Choroid plexus epithelial cell (primary cell): Measurements from ENCODE around the gene PPP6R3.
"Not testable (repeated sequence)": the region's sequence is repeated elsewhere in the genome, so short reads cannot be mapped to it uniquely, and the experiment has no call there.

ENCODE experiments used
- DNase-seq: peaks from one replicate; pipeline ENCODE4 v3.0.0-alpha.2; 2010; ENCODE audit warnings: low read depth
- H3K4me3 ChIP-seq: 2 replicates; pipeline ENCODE4 v1.5.1; 2011; ENCODE audit warnings: low read depth, mild to moderate bottlenecking, control low read depth, low read length, moderate library complexity
- CTCF ChIP-seq: conservative IDR thresholded peaks from 2 replicates; pipeline ENCODE4 v1.5.1; 2011; ENCODE audit warnings: low read depth, mild to moderate bottlenecking, control low read depth, inconsistent platforms, low read length, moderate library complexity

PPP6R3 gene

DNA sequence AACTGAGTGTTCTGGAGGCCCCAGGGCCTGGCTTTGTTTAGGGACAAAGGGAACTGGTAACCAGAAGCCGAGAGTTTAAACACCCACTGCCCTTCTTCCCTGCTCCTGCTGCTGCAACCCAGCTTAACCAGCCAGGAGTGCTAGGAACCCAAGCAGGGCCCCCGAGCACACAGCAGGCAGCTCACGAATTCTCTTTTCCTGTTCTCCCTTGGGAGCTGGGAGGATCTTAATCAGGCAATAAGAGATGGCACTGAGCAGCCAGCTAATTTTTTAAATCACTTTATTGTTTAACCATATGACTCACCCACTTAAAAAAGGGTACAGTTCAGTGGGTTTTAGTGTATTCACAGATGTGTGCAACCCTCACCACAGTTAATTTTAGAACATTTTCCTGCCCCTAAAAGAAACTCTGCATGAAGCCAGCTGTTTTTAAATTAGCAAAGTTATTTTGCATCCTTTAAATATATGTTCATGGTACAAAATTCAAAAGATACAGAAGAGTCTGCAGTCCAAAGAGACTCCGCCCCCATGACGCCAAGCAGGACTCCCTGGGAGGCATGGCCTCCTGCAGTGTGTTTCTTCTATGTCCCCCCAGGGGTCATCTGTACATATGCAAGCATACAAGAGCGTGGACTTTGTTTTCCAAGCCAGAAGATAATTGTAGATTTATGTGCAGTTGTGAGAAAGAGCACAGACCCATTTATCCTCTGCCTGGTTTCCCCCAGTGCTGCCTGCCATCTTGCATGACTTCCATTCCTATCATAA, 18.9 kb upstream of the PPP6R3 start:
- TF ChIP-seq CTCF, result no peak
- no peak overlapping the region for H3K4me3 ChIP-seq
- peak; percentile 94 for DNase-seq

GRCh38 chr11:68442433-68442832, 18.1 kb upstream of the PPP6R3 start:
- TF ChIP-seq CTCF, result no peak
- no peak for DNase-seq
- no peak overlapping the region for H3K4me3 ChIP-seq

GRCh38 chr11:68444566-68444965, 16.0 kb upstream of the PPP6R3 start:
- no peak for TF ChIP-seq CTCF
- DNase-seq, result no peak
- no peak overlapping the region for H3K4me3 ChIP-seq

DNA sequence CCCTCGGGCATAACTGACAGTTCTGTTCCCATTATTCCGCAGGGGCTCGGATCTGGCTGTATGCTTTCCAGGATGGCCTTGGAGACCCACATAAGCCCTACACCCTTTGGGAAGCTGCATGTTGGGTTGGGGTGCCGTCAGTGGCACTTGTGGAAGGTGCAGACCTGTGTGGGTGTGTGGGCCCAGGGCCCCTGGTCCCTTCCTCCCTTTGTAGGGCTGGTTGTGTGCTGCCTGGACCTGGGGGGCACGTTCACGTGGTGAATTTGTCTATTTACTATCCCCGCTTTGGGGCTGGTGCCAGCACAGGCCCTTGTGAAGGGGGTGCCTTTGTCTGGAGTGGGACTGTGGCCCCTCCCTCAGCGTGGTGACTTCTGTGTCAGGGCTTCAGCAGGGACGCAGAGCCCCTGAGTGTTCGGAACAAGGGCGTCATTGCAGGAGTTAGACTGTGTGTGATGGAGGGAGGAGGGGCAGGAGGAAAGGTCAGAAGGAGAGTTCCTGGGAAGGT, 15.0 kb upstream of the PPP6R3 start:
- H3K4me3 ChIP-seq, result no peak overlapping the region
- TF ChIP-seq CTCF, result no peak
- DNase-seq, result no peak

DNA sequence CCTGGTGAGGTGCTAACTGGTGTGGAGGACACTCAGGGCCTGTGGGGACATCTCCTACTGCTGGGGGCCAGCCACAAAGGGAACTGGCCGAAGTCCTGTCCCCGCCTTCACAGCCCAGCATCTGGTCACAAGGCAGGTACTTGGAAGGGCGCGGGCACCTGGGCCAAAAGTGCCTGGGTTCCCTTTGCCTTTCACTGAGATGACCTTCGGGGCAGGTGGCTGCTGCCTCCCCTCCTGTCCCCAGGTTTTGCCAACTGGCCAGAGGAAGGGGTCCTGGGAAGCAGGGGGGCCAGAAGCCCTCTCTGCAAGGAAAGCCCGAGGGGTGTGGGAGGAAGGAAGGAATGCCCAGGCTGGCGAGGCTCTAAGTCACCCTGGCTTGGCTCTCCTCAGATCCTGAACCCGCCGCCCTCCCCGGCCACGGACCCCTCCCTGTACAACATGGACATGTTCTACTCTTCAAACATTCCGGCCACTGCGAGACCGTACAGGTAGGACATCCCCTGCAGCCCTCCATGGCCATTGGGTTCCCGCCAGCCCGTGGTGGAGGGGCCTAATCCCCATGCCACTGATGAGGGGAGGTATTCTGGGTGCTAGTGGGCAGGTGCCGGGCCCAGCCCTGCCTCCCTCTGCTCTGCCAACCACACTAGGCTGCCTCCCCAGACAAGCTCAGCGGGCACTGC, 14.4 kb upstream of the PPP6R3 start:
- no peak for TF ChIP-seq CTCF
- no peak overlapping the region for H3K4me3 ChIP-seq
- no peak for DNase-seq

DNA sequence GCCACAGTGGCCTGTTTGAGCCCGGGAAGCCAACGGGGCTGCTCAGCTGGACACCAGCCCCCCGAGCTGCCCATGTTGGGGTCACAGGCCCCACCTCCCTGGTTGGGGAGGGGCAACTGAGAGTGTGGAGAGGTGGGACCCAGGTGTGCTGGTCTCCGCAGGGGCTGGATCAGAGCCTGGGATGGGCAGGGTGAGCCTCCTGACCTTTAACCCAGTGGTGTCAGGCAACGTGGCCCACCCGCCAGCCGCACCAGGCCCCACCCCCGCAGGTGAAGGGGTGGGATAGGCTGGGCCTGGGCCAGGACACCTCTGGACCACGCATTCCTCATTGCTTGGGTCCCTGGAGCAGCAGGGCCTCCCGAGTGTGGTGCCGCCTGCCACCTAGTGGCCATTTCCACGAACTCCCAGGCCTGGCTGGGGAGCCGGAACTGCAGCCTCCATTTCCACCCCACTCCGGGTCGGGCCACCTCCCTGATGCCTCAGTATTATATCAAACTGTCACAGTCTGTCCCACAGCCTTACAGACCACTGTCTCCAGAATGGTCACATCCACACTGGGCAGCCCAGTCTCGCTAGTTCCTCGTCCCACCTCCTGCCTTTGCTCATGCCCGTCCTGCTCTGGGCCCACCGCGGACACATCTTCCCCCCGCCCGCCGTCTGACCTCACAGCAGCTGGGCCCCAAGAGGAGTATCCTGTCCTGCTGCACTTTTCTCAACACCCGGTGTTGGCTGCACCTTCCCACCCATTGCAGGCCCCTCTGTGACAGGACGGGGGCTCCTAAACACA, 13.3 kb upstream of the PPP6R3 start:
- no peak overlapping the region for H3K4me3 ChIP-seq
- DNase-seq, result peak; percentile 78
- peak; percentile 91 for TF ChIP-seq CTCF

GRCh38 chr11:68447914-68448313, 12.6 kb upstream of the PPP6R3 start:
- not testable (repeated sequence) for DNase-seq

More at GRCh38 chr11:68447914-68448313, 12.6 kb upstream of the PPP6R3 start:
- not testable (repeated sequence) for H3K4me3 ChIP-seq
